H1 (cell line): Measurements from ENCODE around the gene SRCIN1.

Experiments
- ATF2 ChIP-seq: IDR thresholded peaks from 2 replicates; pipeline ENCODE4 v1.6.1; 2012; ENCODE audit warnings: low read length, inconsistent platforms
- EP300 ChIP-seq, 2 experiments: IDR thresholded peaks; 1 replicate in 1 of 2; 2 replicates in 1 of 2; pipeline ENCODE4 v1.6.1; 2011 to 2012; ENCODE audit warnings: low read depth in 2 of 2, low read length in 2 of 2, mild to moderate bottlenecking in 2 of 2, borderline replicate concordance in 1 of 2, inconsistent platforms in 1 of 2, moderate library complexity in 1 of 2
- EZH2 ChIP-seq: fragments of 200-600 bp; sonication (generic); IDR thresholded peaks from 2 replicates; pipeline ENCODE4 v1.7.1; 2012; ENCODE audit warnings: low read depth, mild to moderate bottlenecking, moderate library complexity, low read length, inconsistent platforms; ENCODE audit not compliant: severe bottlenecking
- JUN ChIP-seq: IDR thresholded peaks from 2 replicates; pipeline ENCODE4 v1.6.1; 2011; ENCODE audit warnings: low read depth, mild to moderate bottlenecking, improper control_type of control experiment, low read length
- POLR2AphosphoS5 ChIP-seq: IDR thresholded peaks from 2 replicates; pipeline ENCODE4 v1.6.1; 2011; ENCODE audit warnings: low read depth, low read length
- TCF12 ChIP-seq: IDR thresholded peaks from 2 replicates; pipeline ENCODE4 v1.6.1; 2011; ENCODE audit warnings: low read depth, mild to moderate bottlenecking, low read length
- TF ChIP-seq, protein P1 (sequence below), 3 experiments: IDR thresholded peaks; 1 replicate in 2 of 3; 2 replicates in 1 of 3; pipeline versions ENCODE4 v1.5.1 to v1.6.1; 2011; ENCODE audit warnings: low read length in 3 of 3, mild to moderate bottlenecking in 3 of 3, inconsistent platforms in 2 of 3, low read depth in 1 of 3, moderate library complexity in 1 of 3; ENCODE audit not compliant: insufficient read depth in 1 of 3; ENCODE audit errors: control extremely low read depth in 1 of 3
- TF ChIP-seq, protein P2 (sequence below): IDR thresholded peaks from 2 replicates; pipeline ENCODE4 v1.6.1; 2011; ENCODE audit warnings: low read depth, mild to moderate bottlenecking, low read length; ENCODE audit not compliant: insufficient read depth

DNA sequence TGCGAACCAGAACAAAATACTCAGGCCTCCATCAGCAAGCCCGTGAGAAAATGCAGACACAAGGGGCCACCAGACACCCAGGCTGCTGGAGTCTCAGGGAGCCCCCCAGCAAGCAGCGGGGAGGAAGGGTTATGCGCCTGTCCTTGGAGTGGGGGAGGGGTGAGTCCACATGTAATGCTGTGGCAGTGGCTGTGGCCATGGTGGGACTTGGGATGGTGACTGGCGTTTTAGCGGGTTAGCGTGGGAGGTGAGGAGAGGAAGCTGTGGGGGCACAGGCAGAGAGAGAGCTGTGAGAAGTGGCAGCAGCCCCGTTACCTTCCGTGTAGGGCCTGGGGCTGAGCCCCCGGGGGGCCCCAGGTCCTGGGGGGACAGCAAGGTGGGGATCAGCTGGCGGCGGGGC is 58.3 kb downstream of the SRCIN1 start:
- TF ChIP-seq JUN = no peak
- no peak for TF ChIP-seq TCF12
- no peak for TF ChIP-seq POLR2AphosphoS5
- TF ChIP-seq, protein P1, sequence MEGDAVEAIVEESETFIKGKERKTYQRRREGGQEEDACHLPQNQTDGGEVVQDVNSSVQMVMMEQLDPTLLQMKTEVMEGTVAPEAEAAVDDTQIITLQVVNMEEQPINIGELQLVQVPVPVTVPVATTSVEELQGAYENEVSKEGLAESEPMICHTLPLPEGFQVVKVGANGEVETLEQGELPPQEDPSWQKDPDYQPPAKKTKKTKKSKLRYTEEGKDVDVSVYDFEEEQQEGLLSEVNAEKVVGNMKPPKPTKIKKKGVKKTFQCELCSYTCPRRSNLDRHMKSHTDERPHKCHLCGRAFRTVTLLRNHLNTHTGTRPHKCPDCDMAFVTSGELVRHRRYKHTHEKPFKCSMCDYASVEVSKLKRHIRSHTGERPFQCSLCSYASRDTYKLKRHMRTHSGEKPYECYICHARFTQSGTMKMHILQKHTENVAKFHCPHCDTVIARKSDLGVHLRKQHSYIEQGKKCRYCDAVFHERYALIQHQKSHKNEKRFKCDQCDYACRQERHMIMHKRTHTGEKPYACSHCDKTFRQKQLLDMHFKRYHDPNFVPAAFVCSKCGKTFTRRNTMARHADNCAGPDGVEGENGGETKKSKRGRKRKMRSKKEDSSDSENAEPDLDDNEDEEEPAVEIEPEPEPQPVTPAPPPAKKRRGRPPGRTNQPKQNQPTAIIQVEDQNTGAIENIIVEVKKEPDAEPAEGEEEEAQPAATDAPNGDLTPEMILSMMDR (IDR thresholded peaks at IDR 0.05; ENCODE audit: control extremely low read depth in 1 of 3, insufficient read depth in 1 of 3, low read depth in 1 of 3, low read length in 3 of 3) = no peak
- TF ChIP-seq, protein P2, sequence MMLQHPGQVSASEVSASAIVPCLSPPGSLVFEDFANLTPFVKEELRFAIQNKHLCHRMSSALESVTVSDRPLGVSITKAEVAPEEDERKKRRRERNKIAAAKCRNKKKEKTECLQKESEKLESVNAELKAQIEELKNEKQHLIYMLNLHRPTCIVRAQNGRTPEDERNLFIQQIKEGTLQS = no peak
- no peak for TF ChIP-seq EZH2
- TF ChIP-seq ATF2 = no peak
- TF ChIP-seq EP300 (IDR thresholded peaks at IDR 0.05; ENCODE audit: borderline replicate concordance in 1 of 2, low read depth in 2 of 2, low read length in 2 of 2) = no peak
